HepG2 (cell line): ENCODE measurements around the gene ST8SIA4. TPM values are rescaled to one million over a fixed set of nuclear protein-coding genes. Genes with fewer than 3 reads are reported as not detected.
A peak's percentile ranks its signal among the peaks of the same experiment; 100 is the strongest.

ENCODE experiments used
- ATAC-seq: fragments of 200-7000 bp; cut with Tn5 transposase; 3 replicates; pipeline ENCODE4 v1.9.1; 2020; ENCODE audit warnings: mild to moderate bottlenecking, moderate library complexity
- BruUV-seq: library from RNA; stranded (reverse); fragments of 400-500 nt; replicated peaks from 2 replicates; lab custom pipeline; 2021; lab: Mats Ljungman, UMichigan
- CTCF ChIA-PET: fragments of 300-600 bp; formaldehyde crosslinking; extraction: SDS; loops from one replicate; lab custom pipeline; 2021; ENCODE audit warnings: low total read pairs, inconsistent platforms, low intra/inter-chr PET ratio; lab: Yijun Ruan, JAX
- POLR2A ChIA-PET: fragments of 350-600 bp; sonication (Branson Sonifier 250); formaldehyde crosslinking; loops from one replicate; lab custom pipeline; 2020; ENCODE audit warnings: antibody characterized with exemption, inconsistent platforms; lab: Yijun Ruan, JAX
- DNase-seq: peaks from one replicate; pipeline ENCODE4 v3.0.0-alpha.2; 2015; ENCODE audit warnings: low spot score
- FAIRE-seq: peaks from 3 replicates; lab custom pipeline; 2011; peaks lifted over from hg19 to GRCh38; lab: Jason Lieb, UNC
- H2AFZ ChIP-seq: one replicate; pipeline ENCODE4 v1.6.1; 2011; ENCODE audit warnings: low read length, inconsistent platforms
- H3K27ac ChIP-seq: fragments of 300-600 bp; 3 replicates; pipeline ENCODE4 v1.8.0; 2011; ENCODE audit warnings: mixed run types, mild to moderate bottlenecking, mixed read lengths, low read length, inconsistent platforms; ENCODE audit not compliant: insufficient read depth; ENCODE audit errors: extremely low read length
- H3K27me3 ChIP-seq, 2 experiments: fragments of 200-600 bp in 1 of 2; 2 replicates in 1 of 2; 3 replicates in 1 of 2; pipeline versions ENCODE4 v1.6.0 to v1.8.0; 2011; ENCODE audit warnings: low read length in 2 of 2, mild to moderate bottlenecking in 2 of 2, moderate library complexity in 2 of 2, inconsistent platforms in 1 of 2; ENCODE audit not compliant: insufficient read depth in 2 of 2, control insufficient read depth in 1 of 2
- H3K36me3 ChIP-seq, 2 experiments: fragments of 200-600 bp in 1 of 2; replicated peaks in 1 of 2; 2 replicates in 1 of 2; 3 replicates in 1 of 2; pipeline versions ENCODE4 v1.5.1 to v1.8.0; 2011; ENCODE audit warnings: low read length in 2 of 2, inconsistent platforms in 1 of 2; ENCODE audit not compliant: insufficient read depth in 2 of 2, control insufficient read depth in 1 of 2
- H3K4me1 ChIP-seq: 2 replicates; pipeline ENCODE4 v1.5.1; 2012; ENCODE audit warnings: low read length, inconsistent platforms; ENCODE audit not compliant: insufficient read depth
- H3K4me2 ChIP-seq: 2 replicates; pipeline ENCODE4 v1.6.0; 2011; ENCODE audit warnings: low read depth, low read length, inconsistent platforms
- H3K4me3 ChIP-seq, 3 experiments: fragments of 200-600 bp in 1 of 3; sonication (generic), shearing (Covaris generic) in 1 of 3; replicated peaks in 1 of 3; 2 replicates each; pipeline ENCODE4 v1.5.1; 2011 to 2016; ENCODE audit warnings: low read length in 3 of 3, inconsistent platforms in 2 of 3, low read depth in 2 of 3, mild to moderate bottlenecking in 2 of 3, control low read depth in 1 of 3, mixed read lengths in 1 of 3; ENCODE audit not compliant: insufficient read depth in 1 of 3
- H3K79me2 ChIP-seq: one replicate; pipeline ENCODE4 v1.6.1; 2011; ENCODE audit warnings: low read length, inconsistent platforms; ENCODE audit not compliant: insufficient read depth
- H3K9ac ChIP-seq: 2 replicates; pipeline ENCODE4 v1.6.0; 2011; ENCODE audit warnings: mild to moderate bottlenecking, low read depth, low read length, inconsistent platforms; ENCODE audit not compliant: insufficient read depth
- H3K9me3 ChIP-seq: 2 replicates; pipeline ENCODE4 v1.5.1; 2012; ENCODE audit warnings: mild to moderate bottlenecking, low read length
- H4K20me1 ChIP-seq: 2 replicates; pipeline ENCODE4 v1.6.0; 2011; ENCODE audit warnings: inconsistent platforms, mild to moderate bottlenecking, low read length, moderate library complexity; ENCODE audit not compliant: insufficient read depth
- CEBPG ChIP-seq: IDR thresholded peaks from 2 replicates; pipeline ENCODE4 v1.6.1; 2016
- CENPX ChIP-seq: sonication (generic); formaldehyde crosslinking; IDR thresholded peaks from 2 replicates; pipeline ENCODE4 v1.9.0; 2021; ENCODE audit warnings: mild to moderate bottlenecking, missing genetic modification reagents, moderate library complexity
- EEA1 ChIP-seq: sonication (generic); formaldehyde crosslinking; IDR thresholded peaks from 2 replicates; pipeline ENCODE4 v1.5.1; 2020; ENCODE audit warnings: mild to moderate bottlenecking, missing genetic modification reagents, borderline replicate concordance
- EHMT2 ChIP-seq: fragments of 200-600 bp; sonication (generic); IDR thresholded peaks from 2 replicates; pipeline ENCODE4 v1.7.0; 2017; ENCODE audit warnings: antibody characterized with exemption, low read depth, low read length, borderline replicate concordance
- MLLT10 ChIP-seq: sonication (generic); formaldehyde crosslinking; IDR thresholded peaks from 2 replicates; pipeline ENCODE4 v1.4.0; 2020; ENCODE audit warnings: missing genetic modification reagents
- MXI1 ChIP-seq: IDR thresholded peaks from 3 replicates; pipeline ENCODE4 v1.6.1; 2012; ENCODE audit warnings: low read depth, low read length, inconsistent platforms, borderline replicate concordance
- POLR2A ChIP-seq, 2 experiments: IDR thresholded peaks; 2 replicates each; pipeline ENCODE4 v1.6.1; 2011; ENCODE audit warnings: low read depth in 2 of 2, low read length in 2 of 2, mild to moderate bottlenecking in 1 of 2, moderate library complexity in 1 of 2; ENCODE audit not compliant: insufficient read depth in 1 of 2
- SP1 ChIP-seq, 2 experiments: fragments of 450-650 bp in 1 of 2; sonication (generic) in 1 of 2; formaldehyde crosslinking in 1 of 2; IDR thresholded peaks; 2 replicates each; pipeline versions ENCODE4 v1.4.0 to v1.6.1; 2016 to 2020; ENCODE audit warnings: missing genetic modification reagents in 1 of 2
- TAF1 ChIP-seq: sonication (generic); formaldehyde crosslinking; IDR thresholded peaks from 2 replicates; pipeline ENCODE4 v1.4.0; 2020; ENCODE audit warnings: missing genetic modification reagents
- TFDP1 ChIP-seq: IDR thresholded peaks from 2 replicates; pipeline ENCODE4 v1.6.1; 2016; ENCODE audit warnings: missing compliant biosample characterization, missing genetic modification reagents, borderline replicate concordance
- ZBTB14 ChIP-seq: sonication (generic); formaldehyde crosslinking; IDR thresholded peaks from 2 replicates; pipeline ENCODE4 v1.4.0; 2020; ENCODE audit warnings: missing genetic modification reagents
- ZNF607 ChIP-seq: sonication (generic); formaldehyde crosslinking; IDR thresholded peaks from 2 replicates; pipeline ENCODE4 v1.5.1; 2020; ENCODE audit warnings: missing genetic modification reagents, mild to moderate bottlenecking, borderline replicate concordance
- ZNF614 ChIP-seq: IDR thresholded peaks from 2 replicates; pipeline ENCODE4 v1.6.1; 2018; ENCODE audit warnings: missing biosample characterization, missing genetic modification reagents, inconsistent platforms, borderline replicate concordance
- ZNF790 ChIP-seq: sonication (generic); formaldehyde crosslinking; IDR thresholded peaks from 2 replicates; pipeline ENCODE4 v1.8.0; 2022; ENCODE audit warnings: missing genetic modification reagents, mild to moderate bottlenecking, borderline replicate concordance
- WGBS: methylation state at CpG from one replicate; pipeline ENCODE4 v1.1.6; 2017; ENCODE audit warnings: low lambda C conversion rate; 5-methylcytosine and 5-hydroxymethylcytosine counted together
- in situ Hi-C: cut with HindIII; loops from 2 replicates; pipeline ENCODE4 v1.10.0; 2017; ENCODE audit warnings: low pct_unique_long_range_greater_than_20kb; ENCODE audit not compliant: extremely low pct_ligation_motif_present
- intact Hi-C: fragments of 100-400 bp; cut with micrococcal nuclease; formaldehyde crosslinking; loops from one replicate; pipeline ENCODE4 v1.10.0; 2022; ENCODE audit not compliant: unreplicated experiment
- polyA plus RNA-seq, 8 experiments: library from polyadenylated mRNA; depleted of rRNA in 3 of 8; stranded (reverse) in 7 of 8; unstranded in 1 of 8; fragments of >200 nt; fragmentation: Illumina TruSeq in 4 of 8; extraction: Trizol in 4 of 8; gene quantifications; 2 replicates each; pipeline versions ENCODE4 v1.2.1 to v1.2.3, GENCODE V29; 2011 to 2016; ENCODE audit warnings: low read depth in 4 of 8, missing spikeins in 1 of 8, mixed read lengths in 1 of 8; ENCODE audit not compliant: insufficient read depth in 1 of 8
- total RNA-seq, 5 experiments: library from RNA; depleted of rRNA; stranded (reverse); fragments of >200 nt; fragmentation: Illumina TruSeq; extraction: Trizol; gene quantifications; 2 replicates each; pipeline ENCODE4 v1.2.3, GENCODE V29; 2016; ENCODE audit warnings: low read depth in 1 of 5
- TF ChIP-seq, protein P1 (sequence below): sonication (generic); formaldehyde crosslinking; IDR thresholded peaks from 2 replicates; pipeline ENCODE4 v1.8.0; 2022; ENCODE audit warnings: mild to moderate bottlenecking, missing genetic modification reagents, borderline replicate concordance
- TF ChIP-seq, protein P2 (sequence below): sonication (generic); formaldehyde crosslinking; IDR thresholded peaks from 2 replicates; pipeline ENCODE4 v1.8.0; 2022; ENCODE audit warnings: missing genetic modification reagents, mild to moderate bottlenecking, inconsistent platforms, borderline replicate concordance
- TF ChIP-seq, protein P3 (sequence below): sonication (generic); formaldehyde crosslinking; conservative IDR thresholded peaks from 2 replicates; pipeline ENCODE4 v1.4.0; 2020; ENCODE audit warnings: missing genetic modification reagents

The ST8SIA4 gene
- total and polyA plus RNA-seq, 2 of the 13 experiments (the other 11 are each of a cell fraction or from before 2014, with no cell fraction given): not detected

- Histone ChIP-seq H3K79me2 (no peaks in the 10 kb centered on the region), H3K36me3 (no peaks in the 10 kb centered on the region), H3K27me3 (peaks cover 3 to 32% of the 10 kb centered on the region in 2 experiments; a peak in 4 of 5 replicates), H3K27ac (no peak overlapping the region), H3K4me2 (no peak overlapping the region), H4K20me1 (no peaks in the 10 kb centered on the region), H3K9me3 (no peaks in the 10 kb centered on the region), H3K4me3 (no peak overlapping the region), H2AFZ (no peak overlapping the region), H3K4me1 (no peaks in the 10 kb centered on the region), H3K9ac (no peak overlapping the region)
- in situ Hi-C loops (no loop called here), intact Hi-C loops (no loop called here)
- DNase-seq (no peak), ATAC-seq (peak; percentile 36; the same call in 1 of the 3 replicates), FAIRE-seq (no peak)
- CTCF ChIA-PET: no interaction called here
- BruUV-seq: no TSS peak
- POLR2A ChIA-PET: no interaction called here
- WGBS: 30% methylated on average over 39 of the region's 47 CpGs
- TF ChIP-seq CEBPG (no peak), CENPX (CRISPR knock-in tag) (no peak), ZNF790 (CRISPR knock-in tag) (no peak), EEA1 (CRISPR knock-in tag) (no peak), ZNF607 (CRISPR knock-in tag) (no peak), TAF1 (CRISPR knock-in tag) (no peak), MXI1 (no peak), EHMT2 (no peak), POLR2A (IDR thresholded peaks at IDR 0.05; ENCODE audit: insufficient read depth in 1 of 2, low read depth in 2 of 2, low read length in 2 of 2) (no peak), TFDP1 (CRISPR knock-in tag) (no peak), MLLT10 (CRISPR knock-in tag) (no peak), ZBTB14 (CRISPR knock-in tag) (no peak), SP1 (IDR thresholded peaks at IDR 0.05) (no peak), SP1 (CRISPR knock-in tag; IDR thresholded peaks at IDR 0.05) (no peak), ZNF614 (CRISPR knock-in tag) (no peak)
- TF ChIP-seq, protein P1, sequence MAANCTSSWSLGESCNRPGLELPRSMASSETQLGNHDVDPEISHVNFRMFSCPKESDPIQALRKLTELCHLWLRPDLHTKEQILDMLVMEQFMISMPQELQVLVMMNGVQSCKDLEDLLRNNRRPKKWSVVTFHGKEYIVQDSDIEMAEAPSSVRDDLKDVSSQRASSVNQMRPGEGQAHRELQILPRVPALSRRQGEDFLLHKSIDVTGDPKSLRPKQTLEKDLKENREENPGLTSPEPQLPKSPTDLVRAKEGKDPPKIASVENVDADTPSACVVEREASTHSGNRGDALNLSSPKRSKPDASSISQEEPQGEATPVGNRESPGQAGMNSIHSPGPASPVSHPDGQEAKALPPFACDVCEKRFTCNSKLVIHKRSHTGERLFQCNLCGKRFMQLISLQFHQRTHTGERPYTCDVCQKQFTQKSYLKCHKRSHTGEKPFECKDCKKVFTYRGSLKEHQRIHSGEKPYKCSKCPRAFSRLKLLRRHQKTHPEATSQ: no peak
- TF ChIP-seq, protein P2, sequence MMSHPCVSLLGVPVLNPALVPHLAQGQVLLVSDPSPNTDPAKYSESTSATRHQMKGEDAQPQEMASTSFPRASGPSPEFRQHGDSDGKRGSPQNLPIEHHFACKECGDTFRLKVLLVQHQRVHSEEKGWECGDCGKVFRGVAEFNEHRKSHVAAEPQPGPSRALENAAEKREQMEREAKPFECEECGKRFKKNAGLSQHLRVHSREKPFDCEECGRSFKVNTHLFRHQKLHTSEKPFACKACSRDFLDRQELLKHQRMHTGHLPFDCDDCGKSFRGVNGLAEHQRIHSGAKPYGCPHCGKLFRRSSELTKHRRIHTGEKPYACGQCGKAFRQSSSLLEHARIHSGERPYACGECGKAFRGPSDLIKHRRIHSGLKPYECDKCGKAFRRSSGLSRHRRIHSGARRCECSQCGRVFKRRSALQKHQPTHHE (CRISPR knock-in tag): no peak
- TF ChIP-seq, protein P3, sequence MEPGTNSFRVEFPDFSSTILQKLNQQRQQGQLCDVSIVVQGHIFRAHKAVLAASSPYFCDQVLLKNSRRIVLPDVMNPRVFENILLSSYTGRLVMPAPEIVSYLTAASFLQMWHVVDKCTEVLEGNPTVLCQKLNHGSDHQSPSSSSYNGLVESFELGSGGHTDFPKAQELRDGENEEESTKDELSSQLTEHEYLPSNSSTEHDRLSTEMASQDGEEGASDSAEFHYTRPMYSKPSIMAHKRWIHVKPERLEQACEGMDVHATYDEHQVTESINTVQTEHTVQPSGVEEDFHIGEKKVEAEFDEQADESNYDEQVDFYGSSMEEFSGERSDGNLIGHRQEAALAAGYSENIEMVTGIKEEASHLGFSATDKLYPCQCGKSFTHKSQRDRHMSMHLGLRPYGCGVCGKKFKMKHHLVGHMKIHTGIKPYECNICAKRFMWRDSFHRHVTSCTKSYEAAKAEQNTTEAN: no peak
Measured at GRCh38 chr5:100900796-100901781, 2.0 kb downstream of the ST8SIA4 start.
